Panc1 (cell line): ENCODE data around the gene TPRN. TPM values are rescaled to one million over a fixed set of nuclear protein-coding genes. Genes with fewer than 3 reads are reported as not detected.

Experiments used
- ATAC-seq: fragments of 200-7000 bp; cut with Tn5 transposase; 2 replicates; pipeline ENCODE4 v1.9.1; 2020; ENCODE audit warnings: mild to moderate bottlenecking, moderate library complexity
- BruUV-seq: library from RNA; stranded (reverse); fragments of 400-500 nt; replicated peaks from 2 replicates; lab custom pipeline; 2021; lab: Mats Ljungman, UMichigan
- CTCF ChIA-PET: fragments of 300-600 bp; sonication (Branson Sonifier 250); formaldehyde crosslinking; loops from one replicate; lab custom pipeline; 2022; ENCODE audit warnings: antibody characterized with exemption; lab: Charles Lee
- POLR2A ChIA-PET: fragments of 300-600 bp; sonication (Branson Sonifier 250); formaldehyde crosslinking; loops from one replicate; lab custom pipeline; 2022; ENCODE audit warnings: antibody characterized with exemption; lab: Charles Lee
- DNase-seq: peaks from one replicate; pipeline ENCODE4 v3.0.0-alpha.2; 2010; ENCODE audit warnings: low read depth, low spot score
- H3K27ac ChIP-seq: 2 replicates; pipeline ENCODE4 v1.5.1; 2011; ENCODE audit warnings: mild to moderate bottlenecking, low read length, inconsistent platforms
- H3K27me3 ChIP-seq: fragments of 200-500 bp; sonication (Bioruptor generic); 2 replicates; pipeline ENCODE4 v1.6.0; 2014; ENCODE audit warnings: low read length, inconsistent platforms; ENCODE audit not compliant: control insufficient read depth, insufficient read depth
- H3K36me3 ChIP-seq: fragments of 200-500 bp; sonication (Bioruptor generic); 2 replicates; pipeline ENCODE4 v1.5.1; 2014; ENCODE audit warnings: inconsistent platforms, mild to moderate bottlenecking, low read length, moderate library complexity; ENCODE audit not compliant: control insufficient read depth, insufficient read depth
- H3K4me1 ChIP-seq: 2 replicates; pipeline ENCODE4 v1.5.1; 2011; ENCODE audit warnings: inconsistent platforms, mild to moderate bottlenecking, low read length, moderate library complexity; ENCODE audit not compliant: control insufficient read depth, insufficient read depth
- H3K4me3 ChIP-seq, 2 experiments: 2 replicates each; pipeline ENCODE4 v1.5.1; 2011 to 2012; ENCODE audit warnings: low read depth in 2 of 2, low read length in 2 of 2, mild to moderate bottlenecking in 2 of 2, inconsistent platforms in 1 of 2, moderate library complexity in 1 of 2
- H3K9me3 ChIP-seq: fragments of 200-500 bp; sonication (Bioruptor generic); 2 replicates; pipeline ENCODE4 v1.5.1; 2014; ENCODE audit warnings: low read depth, mild to moderate bottlenecking, inconsistent platforms, low read length, moderate library complexity; ENCODE audit not compliant: control insufficient read depth, insufficient read depth
- POLR2AphosphoS5 ChIP-seq: IDR thresholded peaks from 2 replicates; pipeline ENCODE4 v1.6.1; 2012; ENCODE audit warnings: mild to moderate bottlenecking, low read depth, low read length, moderate library complexity
- REST ChIP-seq, 2 experiments: IDR thresholded peaks; 2 replicates each; pipeline ENCODE4 v1.6.1; 2011 to 2012; ENCODE audit warnings: low read depth in 2 of 2, control low read depth in 1 of 2, low read length in 1 of 2, mild to moderate bottlenecking in 1 of 2, moderate library complexity in 1 of 2; ENCODE audit not compliant: insufficient read depth in 1 of 2
- SIN3A ChIP-seq: IDR thresholded peaks from 2 replicates; pipeline ENCODE4 v1.6.1; 2012; ENCODE audit warnings: low read depth, mild to moderate bottlenecking, low read length, moderate library complexity, borderline replicate concordance; ENCODE audit not compliant: insufficient read depth
- TCF7L2 ChIP-seq: IDR thresholded peaks from 2 replicates; pipeline ENCODE4 v1.6.1; 2011; ENCODE audit warnings: mild to moderate bottlenecking, low read depth, low read length, inconsistent platforms
- in situ Hi-C: cut with HindIII; loops from 2 replicates; pipeline ENCODE4 v1.10.0; 2016; ENCODE audit warnings: low sequenced_read_pairs, low pct_unique_long_range_greater_than_20kb
- intact Hi-C: fragments of 100-400 bp; cut with micrococcal nuclease; formaldehyde crosslinking; loops from one replicate; pipeline ENCODE4 v1.10.0; 2022; ENCODE audit not compliant: unreplicated experiment
- total RNA-seq: library from RNA; stranded (reverse); gene quantifications from one replicate; pipeline ENCODE4 v1.2.1, GENCODE V29; 2021; ENCODE audit not compliant: unreplicated experiment
- TF ChIP-seq, protein P1 (sequence below): fragments of 450-650 bp; IDR thresholded peaks from 2 replicates; pipeline ENCODE4 v1.5.1; 2017; ENCODE audit warnings: mild to moderate bottlenecking

The TPRN gene
- total RNA-seq, 1 experiment from 2014 or later: 21.7 TPM

DNA sequence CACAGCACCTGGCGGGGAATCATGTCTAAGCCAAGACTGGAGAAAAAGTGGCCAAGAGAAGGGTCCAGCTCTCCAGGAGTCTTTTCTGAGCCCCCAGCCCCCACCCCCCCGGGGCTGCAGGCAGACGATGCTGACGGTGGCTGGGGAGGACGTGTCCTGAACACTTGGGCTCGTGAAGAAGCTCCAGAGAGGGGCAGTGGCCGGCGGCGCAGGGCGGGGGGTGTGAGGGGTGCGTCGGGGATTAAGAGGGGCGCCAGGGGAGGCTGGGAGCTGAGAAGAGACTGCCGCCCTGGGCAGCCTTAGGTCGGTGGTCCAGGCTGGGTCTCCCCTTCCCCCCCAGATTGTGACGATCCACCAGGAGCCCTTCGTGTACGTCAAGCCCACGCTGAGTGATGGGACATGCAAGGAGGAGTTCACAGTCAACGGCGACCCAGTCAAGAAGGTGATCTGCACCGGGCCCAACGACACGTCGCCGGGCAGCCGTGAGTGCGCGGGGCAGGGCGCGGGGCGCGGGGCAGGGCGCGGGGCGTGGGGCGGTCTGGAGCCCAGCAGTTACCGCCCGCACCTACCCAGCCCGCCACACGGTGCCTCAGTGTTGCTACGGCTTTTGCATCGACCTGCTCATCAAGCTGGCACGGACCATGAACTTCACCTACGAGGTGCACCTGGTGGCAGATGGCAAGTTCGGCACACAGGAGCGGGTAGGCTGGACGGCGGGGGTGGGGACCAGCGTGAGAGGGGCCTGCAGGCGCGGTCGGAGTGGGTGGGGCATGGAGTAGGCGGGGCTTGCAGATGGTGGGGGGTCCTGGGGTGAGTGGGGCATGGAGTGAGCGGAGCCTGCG lies 39.6 kb downstream of the TPRN start:
- Histone ChIP-seq H3K36me3 (no peaks in the 10 kb centered on the region), H3K4me3 (no peak overlapping the region), H3K4me1 (peaks cover 4% of the 10 kb centered on the region; the same call in 1 of the 2 replicates), H3K9me3 (no peaks in the 10 kb centered on the region), H3K27ac (no peak overlapping the region), H3K27me3 (no peaks in the 10 kb centered on the region)
- DNase-seq: no peak
- ChIA-PET POLR2A (no interaction called here), CTCF (no interaction called here)
- peak; percentile 1; the same call in 1 of the 2 replicates for ATAC-seq
- BruUV-seq: no TSS peak
- TF ChIP-seq, protein P1, sequence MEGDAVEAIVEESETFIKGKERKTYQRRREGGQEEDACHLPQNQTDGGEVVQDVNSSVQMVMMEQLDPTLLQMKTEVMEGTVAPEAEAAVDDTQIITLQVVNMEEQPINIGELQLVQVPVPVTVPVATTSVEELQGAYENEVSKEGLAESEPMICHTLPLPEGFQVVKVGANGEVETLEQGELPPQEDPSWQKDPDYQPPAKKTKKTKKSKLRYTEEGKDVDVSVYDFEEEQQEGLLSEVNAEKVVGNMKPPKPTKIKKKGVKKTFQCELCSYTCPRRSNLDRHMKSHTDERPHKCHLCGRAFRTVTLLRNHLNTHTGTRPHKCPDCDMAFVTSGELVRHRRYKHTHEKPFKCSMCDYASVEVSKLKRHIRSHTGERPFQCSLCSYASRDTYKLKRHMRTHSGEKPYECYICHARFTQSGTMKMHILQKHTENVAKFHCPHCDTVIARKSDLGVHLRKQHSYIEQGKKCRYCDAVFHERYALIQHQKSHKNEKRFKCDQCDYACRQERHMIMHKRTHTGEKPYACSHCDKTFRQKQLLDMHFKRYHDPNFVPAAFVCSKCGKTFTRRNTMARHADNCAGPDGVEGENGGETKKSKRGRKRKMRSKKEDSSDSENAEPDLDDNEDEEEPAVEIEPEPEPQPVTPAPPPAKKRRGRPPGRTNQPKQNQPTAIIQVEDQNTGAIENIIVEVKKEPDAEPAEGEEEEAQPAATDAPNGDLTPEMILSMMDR: no peak
- no peak for TF ChIP-seq SIN3A
- TF ChIP-seq POLR2AphosphoS5: no peak
- no peak for TF ChIP-seq TCF7L2
- TF ChIP-seq REST (IDR thresholded peaks at IDR 0.05; ENCODE audit: insufficient read depth in 1 of 2, low read depth in 2 of 2, low read length in 1 of 2): no peak
- intact Hi-C loops (no loop called here), in situ Hi-C loops (no loop called here)

DNA sequence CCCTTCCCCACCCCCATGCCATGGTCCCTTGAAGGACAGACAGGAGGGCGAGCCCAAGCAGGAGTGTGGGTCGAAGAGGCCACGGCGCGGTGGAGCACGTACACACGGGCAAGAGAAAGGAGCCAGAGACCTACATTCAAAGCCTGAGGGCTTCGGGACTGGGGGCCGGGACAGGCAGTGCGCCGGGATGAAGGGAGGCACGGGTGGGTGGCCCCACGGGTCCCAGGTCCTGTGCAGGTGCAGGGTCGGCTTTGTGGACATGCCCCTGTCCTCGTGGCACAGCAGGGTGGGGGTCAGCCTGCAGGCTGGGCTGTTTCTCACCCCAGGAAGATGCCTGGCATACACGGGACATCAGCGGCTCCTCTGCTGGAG lies 40.5 kb downstream of the TPRN start:
- in situ Hi-C loops: no loop called here
- no TSS peak for BruUV-seq
- TF ChIP-seq, protein P1: no peak
- TF ChIP-seq REST (IDR thresholded peaks at IDR 0.05; ENCODE audit: insufficient read depth in 1 of 2, low read depth in 2 of 2, low read length in 1 of 2): no peak
- no peak for TF ChIP-seq TCF7L2
- TF ChIP-seq POLR2AphosphoS5: no peak
- no peak for TF ChIP-seq SIN3A

More for the DNA sequence above, 40.5 kb downstream of the TPRN start:
- DNase-seq (no peak), ATAC-seq (no peak)
- ChIA-PET CTCF (no interaction called here), POLR2A (no interaction called here)
- intact Hi-C loops: no loop called here
- Histone ChIP-seq H3K27ac (no peak overlapping the region), H3K4me3 (no peak overlapping the region), H3K36me3 (no peaks in the 10 kb centered on the region), H3K4me1 (peaks cover 4% of the 10 kb centered on the region; the same call in 1 of the 2 replicates), H3K9me3 (no peaks in the 10 kb centered on the region), H3K27me3 (no peaks in the 10 kb centered on the region)
